HG02571 (cell line): Measurements from ENCODE around the gene LTBP1.
"Not testable (repeated sequence)": the region's sequence is repeated elsewhere in the genome, so short reads cannot be mapped to it uniquely, and the experiment has no call there.

Experiments used
- ATAC-seq: cut with Tn5 transposase; IDR thresholded peaks from one replicate; pipeline ENCODE4 v1.9.1; 2021; ENCODE audit warnings: mild to moderate bottlenecking, moderate library complexity; ENCODE audit not compliant: unreplicated experiment

The LTBP1 gene

DNA sequence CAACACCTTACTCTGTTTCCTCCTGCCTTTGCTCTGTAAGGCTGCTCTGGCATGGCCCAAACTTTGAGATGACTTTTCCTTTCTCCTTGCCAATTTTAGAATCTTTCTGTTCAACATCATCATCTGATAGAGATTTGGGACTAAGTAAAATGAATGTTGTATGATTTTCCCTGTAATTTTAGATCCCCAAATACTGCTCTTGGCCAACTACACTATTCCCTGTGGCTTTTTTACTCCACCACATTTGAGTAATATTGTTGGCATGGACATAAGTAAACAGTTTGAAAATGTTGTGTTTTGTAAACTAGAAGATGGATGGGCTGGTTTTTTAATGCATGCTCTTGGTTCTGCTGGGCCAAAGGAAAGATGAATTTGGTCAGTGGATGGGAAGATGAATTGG is 12.1 kb downstream of the LTBP1 start:
- ATAC-seq: no peak

DNA sequence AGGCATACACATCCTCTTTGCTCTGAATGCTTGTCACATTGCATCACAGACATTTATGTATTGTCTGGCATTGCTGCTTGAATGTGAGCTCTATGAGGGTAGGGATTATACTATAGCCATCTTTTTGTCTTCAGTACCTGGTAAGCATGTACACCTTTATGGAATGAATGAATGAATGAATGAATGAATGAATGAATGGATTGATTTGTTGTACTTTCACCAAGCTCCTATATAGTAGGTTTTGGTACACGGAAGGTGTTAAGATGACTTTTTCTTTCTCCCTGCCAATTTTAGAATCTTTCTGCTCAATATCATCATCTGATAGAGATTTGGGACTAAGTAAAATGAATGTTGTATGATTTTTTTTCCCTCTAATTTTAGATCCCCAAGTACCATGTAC is 13.5 kb downstream of the LTBP1 start:
- ATAC-seq: no peak

DNA sequence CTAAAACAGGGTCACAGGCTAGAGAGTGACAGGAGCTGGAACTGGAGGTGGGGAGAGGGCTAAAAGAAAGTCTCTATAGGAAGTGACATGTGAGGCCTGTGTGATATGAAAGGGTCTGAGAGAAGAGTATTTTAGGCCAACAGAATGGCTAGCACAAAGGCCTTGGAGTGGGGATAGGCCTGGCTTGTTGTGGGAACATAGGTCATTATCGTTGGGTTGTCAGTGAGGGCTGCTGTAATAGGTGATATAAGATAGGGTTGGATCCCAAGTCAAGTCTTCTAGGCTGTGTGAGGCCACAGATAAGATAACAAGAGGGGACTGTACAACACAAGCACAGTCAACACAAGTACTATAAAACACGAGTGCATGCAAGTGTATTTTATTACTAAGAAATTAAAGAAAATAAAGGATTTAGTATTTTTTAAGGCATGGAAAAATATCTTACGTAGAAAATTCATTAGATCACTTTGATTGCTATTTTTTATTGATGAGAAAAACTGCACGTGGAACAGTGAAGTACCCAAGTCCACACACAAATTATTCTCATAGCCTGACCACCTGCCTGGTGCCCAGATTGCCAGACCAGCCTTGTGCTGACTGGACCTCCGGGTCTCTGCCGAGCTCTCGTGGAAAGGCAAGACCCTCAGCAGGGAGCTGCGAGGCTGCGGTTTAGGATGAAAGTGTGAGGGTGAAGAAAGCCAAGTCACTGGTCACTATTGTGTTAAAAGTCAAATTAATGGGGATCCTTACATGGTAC is 14.1 kb downstream of the LTBP1 start:
- no peak for ATAC-seq

DNA sequence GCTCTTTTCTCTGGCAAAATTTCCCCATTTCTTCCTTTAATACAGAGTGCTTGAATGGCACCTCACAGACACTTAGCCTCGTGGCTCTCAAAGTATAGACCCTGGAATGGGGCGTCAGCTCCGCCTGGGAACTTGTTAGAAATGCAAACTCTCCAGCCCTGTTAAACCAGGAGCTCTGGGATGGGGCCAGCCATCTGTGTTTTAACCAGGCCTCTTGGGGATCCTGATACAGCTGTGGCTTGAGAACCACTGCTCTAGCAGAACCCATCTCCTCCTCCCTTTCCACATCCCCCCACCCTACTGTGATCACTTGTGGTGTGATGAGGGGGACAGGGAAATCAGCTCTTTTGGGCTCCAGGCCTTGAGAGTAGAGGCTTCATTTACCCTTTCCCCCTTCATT is 15.9 kb downstream of the LTBP1 start:
- no peak for ATAC-seq

DNA sequence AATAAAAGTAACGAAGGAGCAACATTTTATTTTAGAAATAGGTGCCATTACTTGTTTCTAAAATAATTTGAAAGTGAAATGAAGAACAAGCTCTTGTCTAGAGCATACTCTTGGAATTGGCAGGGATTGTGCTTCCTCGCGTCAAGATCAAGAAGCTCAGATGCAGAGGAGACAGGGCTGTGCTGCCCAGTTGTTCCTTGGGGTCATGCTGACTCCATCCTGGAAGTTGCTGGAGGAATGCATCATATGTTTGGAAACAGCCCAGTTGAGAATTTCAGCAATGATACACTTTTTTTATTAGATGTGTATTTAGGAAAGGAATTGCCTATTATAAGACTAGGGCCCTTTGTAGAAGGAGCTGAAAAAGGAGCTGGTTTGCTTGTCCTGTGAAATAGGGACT is 17.2 kb downstream of the LTBP1 start:
- no peak for ATAC-seq

DNA sequence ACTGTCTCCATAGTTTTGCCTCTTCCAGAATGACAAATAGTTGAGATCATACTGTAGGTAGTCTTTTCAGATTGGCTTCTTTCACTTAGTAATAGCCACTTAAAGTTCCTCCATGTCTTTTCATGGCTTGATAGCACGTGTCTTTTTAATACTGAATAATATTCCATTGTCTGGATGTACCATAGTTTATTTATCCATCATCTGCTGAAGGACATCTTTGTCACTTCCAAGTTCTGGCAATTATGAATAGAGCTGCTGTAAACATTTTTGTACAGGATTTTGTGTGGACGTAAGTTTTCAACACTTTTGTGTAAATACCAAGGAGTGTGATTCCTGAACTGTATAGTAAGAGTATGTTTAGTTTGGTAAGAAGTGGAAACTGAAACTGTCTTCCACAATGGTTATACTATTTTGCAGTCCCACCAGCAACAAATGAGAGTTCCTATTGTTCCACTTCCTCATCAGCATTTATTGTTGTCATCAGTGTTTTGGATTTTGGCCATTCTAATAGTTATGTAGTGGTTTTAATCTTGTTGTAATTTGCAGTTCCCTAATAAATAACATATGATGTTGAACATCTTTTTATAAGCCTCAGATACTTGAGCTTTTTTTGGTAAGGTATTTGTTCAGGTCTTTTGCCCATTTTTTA is 18.9 kb downstream of the LTBP1 start:
- ATAC-seq: no peak

DNA sequence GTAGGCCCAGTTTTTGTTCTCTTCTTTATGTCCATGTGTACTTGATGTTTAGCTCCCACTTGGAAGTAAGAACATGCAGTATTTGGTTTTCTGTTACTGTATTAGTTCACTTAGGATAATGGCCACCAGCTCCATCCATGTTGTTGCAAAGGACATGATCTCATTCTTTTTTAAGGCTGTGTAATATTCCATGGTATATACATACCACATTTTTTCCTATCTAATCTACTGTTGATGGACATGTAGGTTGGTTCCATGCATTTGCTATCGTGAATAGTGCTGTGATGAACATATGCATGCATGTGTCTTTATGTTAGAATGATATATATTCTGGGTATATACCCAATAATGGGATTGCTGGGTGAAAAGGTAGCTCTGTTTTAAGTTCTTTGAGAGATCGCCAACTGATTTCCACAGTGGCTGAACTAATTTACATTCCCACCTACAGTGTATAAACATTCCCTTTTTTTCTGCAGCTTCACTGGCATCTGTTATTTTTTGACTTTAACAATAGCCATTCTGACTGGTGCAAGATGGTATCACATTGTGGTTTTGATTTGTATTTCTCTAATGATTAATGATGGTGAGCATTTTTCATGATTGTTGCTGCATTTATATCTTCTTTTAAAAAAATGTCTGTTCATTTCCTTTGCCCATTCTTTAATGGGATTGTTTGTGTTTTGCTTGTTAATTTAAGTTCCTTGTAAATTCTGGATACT is 22.9 kb downstream of the LTBP1 start:
- ATAC-seq: no peak

DNA sequence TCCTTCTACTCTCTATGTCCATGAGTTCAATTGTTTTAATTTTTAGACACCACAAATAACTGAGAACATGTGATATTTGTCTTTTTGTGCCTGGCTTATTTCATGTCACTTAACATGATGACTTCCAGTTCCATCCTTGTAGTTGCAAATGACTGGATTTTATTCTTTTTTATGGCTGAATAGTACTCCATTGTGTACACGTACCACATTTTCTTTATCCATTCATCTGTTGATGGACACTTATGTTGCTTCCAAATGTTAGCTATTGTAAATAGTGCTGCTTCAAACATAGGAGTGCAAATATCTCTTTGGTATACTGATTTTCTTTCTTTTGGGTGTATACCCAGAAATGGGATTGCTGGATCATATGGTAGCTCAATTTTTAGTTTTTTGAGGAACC is 27.0 kb downstream of the LTBP1 start:
- ATAC-seq: not testable (repeated sequence)

DNA sequence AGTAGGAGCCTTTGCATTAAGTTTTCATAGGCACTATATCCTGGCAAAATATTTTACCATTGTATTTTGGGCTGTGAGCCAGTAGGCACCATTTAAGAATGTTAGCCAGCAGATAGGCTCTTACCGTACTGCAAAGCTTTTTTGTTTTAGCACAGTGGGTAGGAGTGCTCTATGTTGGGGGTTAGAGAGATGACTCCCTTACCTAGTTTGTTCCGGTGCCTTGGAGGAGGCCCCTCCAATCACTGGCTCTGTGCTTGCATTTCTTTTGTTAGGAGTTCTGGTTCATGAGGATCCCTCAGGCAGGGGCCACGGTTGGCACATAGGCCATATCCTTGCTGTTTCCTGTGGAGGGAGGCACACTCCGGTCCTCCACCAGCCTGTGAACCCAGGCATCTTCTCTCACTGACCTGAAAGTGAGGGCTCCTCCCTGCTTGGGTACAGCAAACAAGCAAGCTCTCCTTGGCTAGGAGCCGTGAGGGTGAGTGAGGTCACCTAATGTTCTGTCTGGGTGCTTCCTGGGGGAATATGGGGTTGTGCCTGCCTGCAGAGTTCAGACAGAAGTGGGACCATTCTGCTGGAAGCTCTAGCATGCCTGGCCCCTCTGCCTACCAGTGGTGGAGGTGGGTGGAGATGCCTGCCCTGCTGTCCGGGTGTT is 29.8 kb downstream of the LTBP1 start:
- ATAC-seq: no peak

DNA sequence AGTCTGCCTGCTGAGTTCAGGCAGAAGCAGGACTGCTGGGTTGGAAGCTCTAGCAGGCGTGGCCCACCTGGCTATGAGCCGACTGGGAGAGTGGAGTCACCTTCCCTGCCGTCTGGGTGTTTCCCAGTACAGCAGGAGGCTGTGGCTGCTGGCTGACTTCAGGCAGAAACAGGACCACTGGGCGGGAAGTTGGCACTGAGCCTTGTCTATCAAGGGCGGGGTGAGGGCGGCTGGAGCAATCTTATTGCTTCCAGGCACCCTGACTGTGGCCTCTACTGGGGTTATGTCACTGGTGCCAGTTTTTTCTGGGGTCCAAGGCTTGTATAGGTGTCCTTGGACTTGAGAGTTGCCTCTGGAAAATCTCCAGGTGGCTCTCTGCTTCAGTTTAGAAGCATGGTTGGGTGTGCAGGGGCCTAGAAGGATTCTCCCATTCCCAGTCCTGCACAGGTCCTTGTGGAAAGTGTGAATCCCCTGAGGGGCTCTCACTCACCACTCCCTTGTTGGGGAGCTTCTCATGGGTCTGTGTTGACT is 30.5 kb downstream of the LTBP1 start:
- no peak for ATAC-seq

DNA sequence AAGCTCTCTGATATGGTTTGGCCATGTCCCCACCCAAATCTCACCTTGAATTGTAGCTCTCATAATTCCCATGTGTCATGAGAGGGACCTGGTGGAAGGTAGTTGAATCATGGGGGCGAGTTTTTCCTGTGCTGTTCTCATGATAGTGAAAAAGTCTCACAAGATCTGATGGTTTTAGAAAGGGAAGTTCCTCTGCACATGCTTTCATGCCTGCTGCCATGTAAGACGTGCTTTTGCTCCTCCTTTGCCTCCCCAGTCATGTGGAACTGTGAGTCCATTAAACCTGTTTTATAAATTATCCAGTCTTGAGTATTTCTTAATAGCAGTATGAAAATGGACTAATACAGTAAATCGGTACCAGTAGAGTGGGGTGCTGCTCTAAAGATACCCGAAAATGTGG is 34.9 kb downstream of the LTBP1 start:
- ATAC-seq: no peak

DNA sequence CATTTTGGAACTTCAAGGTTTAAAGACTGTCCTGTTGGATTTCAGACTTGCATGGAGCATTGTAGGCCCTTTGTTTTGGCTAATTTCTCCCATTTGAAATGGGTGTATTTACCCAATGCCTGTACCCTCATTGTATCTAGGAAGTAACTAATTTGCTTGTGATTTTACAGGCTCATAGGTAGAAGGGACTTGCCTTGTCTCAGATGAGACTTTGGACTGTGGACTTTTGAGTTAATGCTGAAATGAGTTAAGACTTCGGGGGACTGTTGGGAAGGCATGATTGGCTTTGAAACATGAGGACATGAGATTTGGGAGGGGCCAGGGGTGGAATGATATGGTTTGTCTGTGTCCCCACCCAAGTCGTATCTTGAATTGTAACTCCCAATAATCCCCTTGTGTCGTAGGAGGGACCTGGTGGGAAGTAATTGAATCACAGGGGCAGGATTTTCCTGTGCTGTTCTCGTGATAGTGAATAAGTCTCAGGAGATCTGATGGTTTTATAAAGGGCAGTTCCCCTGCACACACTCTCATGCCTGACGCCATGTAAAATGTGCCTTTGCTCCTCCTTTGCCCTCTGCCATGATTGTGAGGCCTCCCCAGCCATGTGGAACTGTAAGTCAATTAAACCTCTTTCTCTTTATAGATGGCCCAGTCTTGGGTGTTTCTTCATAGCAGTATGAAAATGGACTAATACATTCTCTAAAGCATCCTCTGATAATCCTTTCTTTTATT is 36.6 kb downstream of the LTBP1 start:
- ATAC-seq: not testable (repeated sequence)

DNA sequence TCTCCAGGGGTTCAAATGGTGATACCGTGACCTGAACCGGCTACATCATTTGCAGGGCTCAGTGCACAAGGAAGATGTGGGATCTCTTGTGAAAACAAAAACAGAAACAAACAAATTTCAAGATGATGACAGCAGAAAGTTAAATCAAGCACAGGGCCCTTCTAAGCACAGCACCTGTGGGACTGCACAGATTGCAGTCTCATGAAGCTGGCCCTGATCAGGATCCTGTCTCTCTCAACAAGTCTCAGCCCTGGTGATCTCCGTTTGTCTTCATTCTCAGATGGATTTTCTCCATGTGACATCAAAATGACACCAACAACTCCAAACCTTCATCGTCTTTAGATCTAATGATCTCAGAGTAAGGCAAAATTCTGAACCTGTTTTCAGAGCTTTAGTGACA is 39.7 kb downstream of the LTBP1 start:
- no peak for ATAC-seq

DNA sequence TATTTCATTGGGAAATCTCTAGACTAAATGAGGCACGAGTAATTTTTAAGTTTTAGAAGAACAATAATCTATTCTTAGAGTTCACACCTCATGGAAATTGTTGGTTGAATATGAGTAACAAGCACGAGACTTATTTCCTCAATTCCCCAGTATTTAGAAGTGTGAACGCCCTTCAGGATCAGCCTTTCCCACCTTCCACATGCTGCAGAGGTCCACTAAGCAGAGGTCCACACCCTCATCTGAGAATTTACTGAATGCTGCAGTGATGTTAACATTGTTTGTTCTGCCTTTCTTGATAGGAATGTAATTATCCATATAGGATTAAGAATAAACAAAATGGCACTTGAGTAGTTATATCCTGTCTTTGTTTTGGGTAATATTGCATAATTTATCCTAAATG is 41.8 kb downstream of the LTBP1 start:
- no peak for ATAC-seq

DNA sequence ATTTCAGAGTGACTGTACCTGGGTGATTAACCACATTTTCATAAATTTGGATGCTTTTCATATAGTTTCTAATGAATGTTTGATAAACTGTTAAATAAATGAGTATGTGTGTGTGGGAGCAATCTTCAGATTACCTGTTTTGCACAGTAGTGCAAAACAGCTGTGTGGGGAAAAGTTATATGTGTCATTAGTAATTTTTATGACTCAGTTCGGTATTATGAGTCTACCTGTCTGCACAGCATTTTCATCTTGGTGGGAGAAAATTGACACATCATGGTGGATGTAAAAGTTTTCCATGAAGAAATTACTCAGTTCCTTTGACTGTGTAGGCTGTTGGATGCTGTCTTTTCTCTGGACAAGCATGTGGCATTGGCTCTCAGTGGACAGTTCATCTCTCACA is 43.8 kb downstream of the LTBP1 start:
- ATAC-seq: no peak

DNA sequence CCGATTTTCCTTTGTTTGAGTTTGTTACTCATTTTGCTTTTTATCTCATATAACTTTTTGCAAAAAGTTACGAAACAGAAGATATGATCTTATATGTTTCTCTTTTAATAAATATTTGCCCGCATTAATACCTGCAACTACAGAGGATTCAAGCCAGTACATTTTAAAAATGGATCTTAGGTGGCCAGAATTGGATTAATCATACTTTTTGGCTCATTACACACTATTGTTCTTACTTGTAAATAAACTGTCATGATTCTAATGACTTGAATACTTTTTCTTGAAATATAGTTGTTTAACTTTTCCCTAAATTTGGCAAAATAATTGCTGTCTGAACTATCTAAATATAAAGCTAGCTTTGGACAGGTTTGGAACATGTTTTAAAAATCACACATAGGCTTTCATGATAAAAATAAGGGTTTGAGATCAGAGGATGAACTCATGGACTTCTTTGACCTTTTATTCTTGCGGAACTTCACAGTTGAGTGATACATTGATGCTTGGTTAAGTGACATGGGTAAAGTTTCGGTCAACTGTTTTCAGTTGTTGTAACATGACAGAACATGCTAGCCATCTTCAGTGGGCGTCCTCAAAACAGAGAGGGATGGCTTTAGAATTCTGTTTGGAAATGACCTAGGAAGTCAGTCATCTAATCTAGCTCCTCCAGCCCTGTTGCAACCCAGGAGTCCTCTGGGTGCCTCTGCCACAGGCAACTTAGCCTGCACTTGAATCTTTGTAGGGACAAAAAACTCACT is 44.5 kb downstream of the LTBP1 start:
- ATAC-seq: no peak

DNA sequence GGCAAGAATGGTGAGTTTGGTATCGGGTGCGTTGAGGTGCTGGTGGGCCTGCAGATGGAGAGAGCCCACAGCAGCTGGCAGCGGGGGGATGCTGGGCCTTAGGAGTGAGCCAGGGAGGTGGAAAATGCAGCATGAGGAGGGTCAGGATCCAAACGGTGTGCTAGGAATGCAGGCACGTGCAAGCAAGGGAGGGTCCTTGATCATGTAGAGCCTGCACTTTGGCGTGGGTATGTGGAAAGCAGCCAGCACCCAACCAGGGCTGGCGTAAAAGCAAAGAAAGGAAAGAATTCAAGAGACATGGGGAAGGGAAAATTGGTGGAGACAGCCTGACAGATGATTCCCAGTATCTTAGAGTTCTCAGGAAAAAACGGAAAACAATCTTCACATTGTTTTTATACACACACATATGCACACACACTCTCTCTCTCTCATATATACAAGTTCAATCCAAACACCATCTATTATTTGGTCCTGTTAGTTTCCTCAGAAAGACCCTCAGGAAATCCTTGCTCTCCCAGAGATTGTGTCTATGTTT is 46.3 kb downstream of the LTBP1 start:
- no peak for ATAC-seq

DNA sequence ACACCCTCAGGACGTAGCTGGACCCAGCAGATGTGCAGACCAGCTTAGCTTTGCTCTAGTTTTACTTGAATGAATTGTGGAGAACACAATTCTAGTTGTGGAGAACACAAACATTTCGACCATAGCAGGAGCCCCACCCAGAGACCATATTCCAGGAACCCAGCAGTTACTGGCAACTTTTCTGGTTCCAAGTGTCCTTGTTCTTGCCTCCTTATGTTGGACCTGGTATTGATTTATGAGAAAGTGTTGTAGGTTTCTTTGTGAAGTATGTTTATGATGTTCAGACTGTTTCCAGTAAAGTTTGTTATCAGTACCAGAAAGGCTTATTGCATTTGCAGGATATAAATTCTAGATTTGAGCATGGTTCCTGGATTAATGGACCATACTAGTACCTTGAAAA is 51.0 kb downstream of the LTBP1 start:
- no peak for ATAC-seq

DNA sequence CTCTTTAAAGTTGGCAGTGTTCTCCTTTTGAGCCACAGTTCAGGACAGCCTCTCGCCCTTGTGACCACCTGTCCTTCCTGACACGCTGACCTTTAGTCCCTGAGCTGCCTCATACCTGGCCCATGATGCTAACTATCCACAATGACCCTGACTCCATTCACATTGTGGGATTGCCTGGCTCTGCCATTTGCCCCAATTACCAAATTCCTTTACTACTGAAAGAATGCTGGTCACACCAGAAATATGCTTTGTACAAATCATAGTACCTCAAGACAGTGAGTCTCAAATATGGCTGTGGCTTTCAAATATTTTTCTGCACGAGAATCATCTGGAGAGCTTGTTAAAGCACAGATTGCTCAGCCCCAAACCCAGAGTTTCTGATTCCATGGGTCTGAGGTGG is 54.2 kb downstream of the LTBP1 start:
- ATAC-seq: no peak

DNA sequence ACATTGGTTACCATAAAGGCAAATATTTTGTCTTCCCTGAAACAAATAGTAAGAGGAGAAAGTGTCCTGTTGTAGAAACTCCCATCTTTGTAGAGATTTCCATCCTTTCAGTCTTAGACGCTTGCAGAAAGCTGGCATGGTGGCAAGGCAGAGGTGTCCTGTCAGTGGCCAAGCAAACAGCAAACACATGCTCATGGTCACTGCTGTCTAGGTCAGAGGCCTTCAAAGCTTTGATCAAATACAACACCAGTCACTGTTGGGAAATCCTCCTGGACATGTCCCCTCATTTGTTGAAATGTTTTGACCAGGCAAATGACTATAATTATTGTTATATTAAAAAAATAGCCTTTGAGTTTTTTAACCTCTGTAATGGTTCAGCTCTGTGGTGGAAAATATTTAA is 55.1 kb downstream of the LTBP1 start:
- ATAC-seq: no peak
